Suppressor macrophage treated with lipopolysaccharide for 4 hours (primary cell): Measurements from ENCODE around the gene APOBEC4.
"Not testable (repeated sequence)": the region's sequence is repeated elsewhere in the genome, so short reads cannot be mapped to it uniquely, and the experiment has no call there.

ENCODE experiments used
- DNase-seq: peaks from one replicate; pipeline ENCODE4 v3.0.0-alpha.2; 2020

Gene APOBEC4

GRCh38 chr1:183652547-183653461, at the start of gene APOBEC4:
TSS of gene APOBEC4 (minus strand) at chr1:183653316. CDS start at chr1:183648781, 4,535 bp downstream.
- DNase-seq, result no peak

DNA sequence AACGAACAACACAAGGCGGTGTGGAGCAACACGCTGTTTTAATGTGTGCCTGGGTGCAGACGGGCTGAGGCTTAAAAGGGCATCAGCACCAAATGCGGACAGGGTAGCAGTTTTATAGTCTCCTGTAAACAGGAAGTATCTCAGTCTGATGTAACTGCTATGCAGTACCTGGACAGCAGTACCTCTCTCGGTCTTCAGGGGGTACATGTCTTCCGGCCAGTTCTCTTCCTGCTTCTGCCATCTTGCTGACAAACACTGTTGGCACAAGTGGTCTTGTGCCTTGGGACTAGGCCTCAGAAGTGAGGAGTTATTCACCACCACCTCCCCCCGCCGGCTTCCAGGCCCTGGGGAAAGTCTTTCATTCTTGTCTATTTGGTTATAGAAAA, 49.7 kb upstream of the APOBEC4 start:
- DNase-seq, result no peak

- no peak for DNase-seq
Measured at GRCh38 chr1:183702087-183702812, 49.1 kb upstream of the APOBEC4 start.

DNA sequence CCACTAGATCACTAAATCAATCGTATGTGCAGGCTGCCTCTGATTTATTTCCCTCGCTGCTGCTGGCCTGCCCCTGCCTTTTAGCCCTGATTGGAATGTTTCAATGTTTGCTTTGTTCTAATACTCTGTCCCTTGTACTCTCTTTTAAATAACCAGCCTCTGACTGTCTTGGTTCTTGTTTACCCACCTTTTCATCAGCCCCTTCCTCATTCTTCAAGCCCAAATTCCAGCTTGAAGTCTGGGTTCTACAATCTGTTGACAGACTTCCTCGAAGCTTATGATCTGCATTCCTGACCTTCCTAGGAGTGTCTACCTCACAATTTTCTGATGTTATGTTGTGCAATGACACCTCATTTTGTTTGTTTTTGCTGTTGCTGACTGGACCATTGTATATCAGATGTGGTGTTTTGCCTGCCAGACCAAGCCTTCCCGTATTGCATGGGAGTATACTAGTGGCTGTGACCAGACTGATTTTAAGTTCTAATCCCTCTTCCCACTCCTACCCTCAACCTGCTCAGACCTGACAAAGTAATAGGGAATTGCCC, 46.6 kb upstream of the APOBEC4 start:
- DNase-seq, result no peak

DNA sequence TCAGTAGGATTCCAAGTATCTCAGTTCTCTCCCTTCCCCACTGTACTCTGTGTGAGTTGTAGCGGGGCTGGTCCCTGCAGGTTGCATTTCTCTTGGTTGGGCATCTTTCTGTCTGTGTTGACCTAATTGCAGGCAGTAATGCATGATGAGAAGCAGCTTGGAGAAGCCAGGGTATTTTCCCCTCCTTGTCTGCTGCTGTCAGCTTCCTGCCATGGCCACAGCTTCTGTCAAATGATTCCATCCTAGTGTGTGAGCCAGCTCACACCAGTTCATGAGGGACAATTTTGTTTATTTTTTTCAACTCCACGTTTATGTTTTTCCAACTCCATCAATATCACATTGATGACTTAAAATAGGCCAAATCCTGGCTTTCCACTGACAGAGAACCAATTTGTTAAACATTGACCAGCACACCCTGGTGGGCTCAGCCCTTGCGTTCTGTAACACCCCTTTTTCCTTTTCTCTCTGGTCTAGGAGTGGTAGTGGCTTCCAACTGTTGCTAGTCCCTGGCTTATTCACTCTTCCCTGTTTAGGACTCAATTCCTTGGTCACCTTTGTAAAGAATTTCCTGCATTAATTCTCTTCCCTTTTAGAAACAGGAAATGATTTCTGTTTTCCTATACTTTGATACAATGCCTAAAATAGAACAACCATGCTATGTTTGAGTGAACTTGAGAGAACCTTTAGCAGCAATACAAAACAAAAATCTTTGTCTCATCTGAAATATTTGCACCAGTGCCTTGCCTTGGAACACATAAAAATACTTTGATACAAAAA, 44.9 kb upstream of the APOBEC4 start:
- DNase-seq, result peak; percentile 9

GRCh38 chr1:183696981-183697380, 43.9 kb upstream of the APOBEC4 start:
- no peak for DNase-seq

DNA sequence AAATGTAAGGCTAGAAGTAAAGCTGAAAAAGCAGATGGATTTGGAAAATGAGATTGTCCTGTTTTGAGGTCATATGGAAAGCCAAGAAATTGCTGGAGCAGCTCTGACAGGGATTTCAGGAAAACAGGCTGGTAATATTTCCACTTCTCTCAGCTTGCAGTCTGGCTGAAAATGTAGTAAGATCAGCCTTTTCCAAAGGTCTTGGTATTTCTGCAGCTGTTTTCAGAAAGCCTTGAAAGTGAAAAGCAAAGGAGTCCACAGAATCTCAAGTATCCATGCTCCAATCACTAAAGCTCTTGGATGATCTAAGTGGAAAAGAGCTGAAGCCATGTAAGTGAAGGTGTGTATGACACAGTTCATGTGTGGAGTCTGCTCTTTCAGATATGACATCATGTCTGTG, 41.6 kb upstream of the APOBEC4 start:
- no peak for DNase-seq

DNA sequence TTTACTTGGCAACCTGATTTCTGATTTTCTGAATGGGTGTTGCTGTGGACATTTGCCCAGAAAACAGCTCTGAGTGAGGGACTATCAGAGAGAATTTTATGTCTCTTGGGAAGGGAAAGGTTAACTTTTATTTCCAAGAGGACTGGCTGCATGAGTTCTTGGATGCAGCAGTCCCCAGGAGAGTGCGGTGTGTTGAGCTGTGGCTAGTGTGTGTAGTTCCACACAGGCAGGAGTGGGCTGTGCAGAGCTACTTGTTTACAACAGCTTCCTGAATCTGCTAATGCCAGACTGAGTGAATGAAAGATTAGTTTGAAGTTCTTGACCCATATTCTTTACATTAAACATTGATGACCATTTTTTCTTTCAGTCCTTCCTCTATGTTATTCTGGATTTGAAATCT, 41.0 kb upstream of the APOBEC4 start:
- DNase-seq, result no peak

- no peak for DNase-seq
Measured at GRCh38 chr1:183693521-183693920, 40.4 kb upstream of the APOBEC4 start.

GRCh38 chr1:183689762-183690204, 36.7 kb upstream of the APOBEC4 start:
- peak; percentile 16 for DNase-seq

GRCh38 chr1:183688341-183689060, 35.4 kb upstream of the APOBEC4 start:
- no peak for DNase-seq

DNA sequence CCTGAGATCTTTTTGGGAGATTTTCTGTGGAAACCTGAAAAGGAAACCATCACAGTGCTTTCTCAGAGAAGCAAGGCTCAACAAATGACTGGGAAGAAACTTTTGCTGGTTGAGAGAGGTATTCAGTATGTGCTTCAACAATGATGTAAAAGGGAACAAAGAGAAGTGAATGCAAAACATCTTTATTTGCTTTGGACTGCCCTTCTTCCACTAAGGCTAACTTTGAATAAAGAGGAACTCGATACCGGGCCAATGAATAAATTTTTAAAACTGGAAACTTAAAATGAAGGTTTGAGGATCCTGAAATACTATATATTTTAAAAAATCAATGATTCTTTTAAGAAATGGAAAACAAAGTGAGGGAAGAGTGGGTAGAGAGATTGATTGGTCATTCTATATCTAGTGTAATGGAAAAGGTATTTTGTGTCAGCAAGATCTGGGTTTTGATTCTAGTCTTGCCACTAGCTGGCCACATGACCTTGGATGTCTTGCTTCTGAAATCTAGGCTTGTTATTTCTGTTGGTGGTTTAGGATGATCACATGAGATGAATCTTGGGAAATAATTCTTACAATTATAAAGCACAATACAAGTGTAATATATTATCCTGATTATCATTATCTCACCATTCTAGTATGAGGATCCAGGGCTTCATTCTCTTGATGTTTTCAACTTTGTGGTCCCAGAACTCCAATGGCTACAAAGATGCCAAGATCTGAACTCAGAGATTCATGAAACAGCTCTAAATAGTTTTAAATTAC, 34.6 kb upstream of the APOBEC4 start:
- no peak for DNase-seq

DNA sequence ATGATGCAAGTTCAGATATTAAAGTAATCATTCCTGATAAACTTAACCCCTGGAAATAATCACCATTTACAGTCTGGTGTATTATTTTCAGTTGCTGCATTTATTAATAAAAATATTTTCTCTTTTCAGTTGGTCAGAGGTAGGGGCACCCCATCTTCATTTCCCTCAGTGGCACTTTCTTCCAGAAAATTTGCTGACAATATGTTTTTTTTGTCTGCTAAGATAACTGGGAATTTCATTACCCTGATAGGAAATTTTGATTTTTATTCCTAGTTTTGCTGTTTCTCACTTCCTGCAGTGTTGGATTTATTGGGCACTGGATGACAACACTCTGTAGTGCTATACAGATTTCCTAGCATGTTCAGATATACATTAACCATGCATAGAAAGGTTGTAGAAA, 33.1 kb upstream of the APOBEC4 start:
- DNase-seq, result no peak

- peak; percentile 78 for DNase-seq
Measured at GRCh38 chr1:183685112-183685713, 32.1 kb upstream of the APOBEC4 start.

DNA sequence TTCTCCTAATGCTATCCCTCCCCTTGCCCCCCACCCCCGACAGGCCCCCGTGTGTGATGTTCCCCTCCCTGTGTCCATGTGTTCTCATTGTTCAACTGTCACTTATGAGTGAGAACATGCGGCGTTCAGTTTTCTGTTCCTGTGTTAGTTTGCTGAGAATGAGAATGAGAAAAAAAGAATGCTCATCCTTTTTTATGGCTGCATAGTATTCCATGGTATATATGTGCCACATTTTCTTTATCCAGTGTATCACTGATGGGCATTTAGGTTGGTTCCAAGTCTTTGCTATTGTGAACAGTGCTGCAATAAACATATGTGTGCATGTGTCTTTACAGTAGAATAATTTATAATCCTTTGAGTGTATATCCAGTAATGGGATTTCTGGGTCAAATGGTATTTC, 26.2 kb upstream of the APOBEC4 start:
- DNase-seq, result not testable (repeated sequence)

- DNase-seq, result no peak
Measured at GRCh38 chr1:183678819-183679218, 25.7 kb upstream of the APOBEC4 start.

DNA sequence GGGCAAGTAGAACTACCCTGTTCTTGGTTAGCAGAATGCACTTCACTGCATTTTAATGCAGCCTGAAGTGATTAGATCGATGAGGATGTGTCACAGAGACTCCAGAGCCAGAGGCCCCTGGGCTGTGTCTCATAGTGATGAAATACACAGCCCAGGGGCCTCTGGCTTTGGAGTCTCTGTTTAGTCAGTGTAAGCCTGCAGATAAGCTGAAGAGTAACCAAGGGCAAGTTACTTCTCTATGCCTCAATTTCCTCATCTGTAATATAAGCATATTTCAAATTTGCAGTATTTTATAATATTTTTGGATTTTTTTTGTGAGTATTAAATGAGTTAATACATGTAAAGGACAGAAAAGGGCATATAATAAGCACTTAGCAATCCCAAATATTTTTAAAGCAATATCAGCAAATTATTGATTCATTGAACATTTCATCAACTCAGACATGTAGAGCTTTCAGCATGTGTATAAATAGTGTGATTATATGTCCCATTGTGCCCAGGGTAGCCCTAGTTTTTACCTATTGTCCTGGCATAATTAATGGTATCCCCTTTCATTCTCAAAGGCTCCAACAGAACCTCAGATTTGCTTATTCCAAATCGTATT, 23.6 kb upstream of the APOBEC4 start:
- no peak for DNase-seq

DNA sequence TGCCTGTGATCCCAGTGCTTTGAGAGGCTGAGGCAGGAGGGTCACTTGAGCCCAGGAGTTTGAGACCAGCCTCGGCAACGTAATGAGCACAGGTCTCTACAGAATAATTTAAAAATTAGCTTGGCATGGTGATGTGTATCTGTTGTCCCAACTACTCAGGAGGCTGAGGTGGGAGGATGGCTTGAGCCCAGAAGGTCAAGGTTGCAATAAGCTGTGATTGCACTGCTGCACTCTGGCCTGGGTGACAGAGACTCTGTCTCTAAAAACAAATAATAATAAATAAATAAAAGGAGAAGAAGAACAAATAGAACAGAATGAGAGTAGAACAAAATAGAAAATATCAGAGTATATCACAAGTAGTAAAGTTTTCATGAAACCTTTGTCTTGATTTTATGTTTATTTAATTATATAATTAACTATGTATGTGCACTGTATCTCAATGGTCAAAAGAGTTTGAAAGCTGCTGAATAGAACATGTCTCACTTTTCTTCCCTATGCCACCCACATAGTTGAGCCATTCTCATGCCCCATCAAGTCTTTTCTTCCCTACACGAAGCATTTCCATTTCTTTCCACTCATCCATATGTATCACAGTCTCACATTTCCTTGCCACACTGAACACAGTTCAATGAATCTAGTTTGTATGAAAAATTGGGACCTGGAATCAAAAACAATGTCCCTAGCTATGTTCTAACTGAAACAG, 22.9 kb upstream of the APOBEC4 start:
- no peak for DNase-seq

- DNase-seq, result no peak
Measured at GRCh38 chr1:183675381-183675780, 22.3 kb upstream of the APOBEC4 start.

- no peak for DNase-seq
Measured at GRCh38 chr1:183674886-183675285, 21.8 kb upstream of the APOBEC4 start.
